NCI-H345 treated with DMSO at 0.1 percent for 48 hours (cell line): ENCODE measurements around the gene TBC1D14.

Experiments used
- DNase-seq: peaks from one replicate; lab custom pipeline; 2025; ENCODE audit not compliant: unreplicated experiment; lab: John Stamatoyannopoulos, UW

TBC1D14 gene

DNA sequence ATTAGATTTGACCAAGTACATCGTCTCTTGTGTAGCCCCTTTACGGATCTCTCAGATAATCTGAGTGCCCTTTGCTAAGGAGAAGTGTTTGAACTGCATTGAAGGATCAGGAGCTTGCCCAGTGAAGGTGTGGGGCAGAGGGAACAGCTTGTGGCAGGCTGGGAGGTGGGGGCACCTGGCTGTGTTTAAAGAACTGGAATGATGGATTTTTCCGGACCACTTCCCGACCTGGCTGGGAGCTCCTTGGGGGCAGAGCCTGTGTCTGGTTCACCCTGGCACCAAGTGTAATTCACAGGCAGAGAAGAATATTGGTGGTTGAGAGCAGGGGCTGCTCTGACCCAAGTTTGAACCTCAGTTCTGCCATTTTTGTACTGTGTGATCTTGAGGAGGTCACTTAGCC is 18.5 kb downstream of the TBC1D14 start:
- DNase-seq: no peak

GRCh38 chr4:6929339-6929811 is 19.7 kb downstream of the TBC1D14 start:
- no peak for DNase-seq

GRCh38 chr4:6929812-6930464 is 20.3 kb downstream of the TBC1D14 start:
- no peak for DNase-seq

DNA sequence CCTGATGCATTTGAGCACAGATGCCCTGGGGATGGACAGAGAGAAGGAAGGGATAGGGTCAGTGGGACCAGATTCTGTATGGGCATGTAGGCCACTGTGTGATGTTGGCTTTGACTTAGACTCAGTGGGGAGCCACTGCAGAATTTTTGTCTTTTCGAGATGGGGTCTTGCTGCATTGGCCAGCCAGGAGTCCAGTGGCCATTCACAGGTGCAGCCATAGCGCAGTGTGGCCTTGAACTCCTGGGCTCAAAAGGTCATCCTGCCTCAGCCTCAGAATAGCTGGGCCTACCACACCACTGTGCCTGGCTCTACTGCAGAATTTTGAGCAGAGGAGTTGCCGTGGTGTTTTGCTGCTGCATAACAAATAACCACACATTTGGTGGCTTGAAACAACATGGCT is 22.8 kb downstream of the TBC1D14 start:
- DNase-seq: no peak

DNA sequence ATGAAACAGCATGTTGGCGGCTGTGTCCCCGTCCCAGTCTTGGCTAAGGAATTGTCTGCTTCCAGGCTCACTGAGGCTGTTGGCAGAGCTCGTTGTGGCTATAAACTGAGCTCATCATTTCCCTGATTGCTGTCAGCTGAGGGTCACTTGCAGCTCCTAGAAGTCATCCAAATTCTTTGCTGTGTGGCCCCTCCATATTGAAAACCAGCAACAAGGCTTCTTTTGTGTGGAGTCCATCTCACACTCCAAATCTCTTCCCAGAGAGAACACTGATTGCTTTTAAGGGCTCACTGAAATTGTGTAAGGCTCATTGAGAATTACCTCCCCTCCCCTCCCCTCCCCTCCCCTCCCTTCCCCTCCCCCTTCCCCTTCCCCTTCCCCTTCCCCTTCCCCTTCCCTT is 23.3 kb downstream of the TBC1D14 start:
- DNase-seq: no peak

DNA sequence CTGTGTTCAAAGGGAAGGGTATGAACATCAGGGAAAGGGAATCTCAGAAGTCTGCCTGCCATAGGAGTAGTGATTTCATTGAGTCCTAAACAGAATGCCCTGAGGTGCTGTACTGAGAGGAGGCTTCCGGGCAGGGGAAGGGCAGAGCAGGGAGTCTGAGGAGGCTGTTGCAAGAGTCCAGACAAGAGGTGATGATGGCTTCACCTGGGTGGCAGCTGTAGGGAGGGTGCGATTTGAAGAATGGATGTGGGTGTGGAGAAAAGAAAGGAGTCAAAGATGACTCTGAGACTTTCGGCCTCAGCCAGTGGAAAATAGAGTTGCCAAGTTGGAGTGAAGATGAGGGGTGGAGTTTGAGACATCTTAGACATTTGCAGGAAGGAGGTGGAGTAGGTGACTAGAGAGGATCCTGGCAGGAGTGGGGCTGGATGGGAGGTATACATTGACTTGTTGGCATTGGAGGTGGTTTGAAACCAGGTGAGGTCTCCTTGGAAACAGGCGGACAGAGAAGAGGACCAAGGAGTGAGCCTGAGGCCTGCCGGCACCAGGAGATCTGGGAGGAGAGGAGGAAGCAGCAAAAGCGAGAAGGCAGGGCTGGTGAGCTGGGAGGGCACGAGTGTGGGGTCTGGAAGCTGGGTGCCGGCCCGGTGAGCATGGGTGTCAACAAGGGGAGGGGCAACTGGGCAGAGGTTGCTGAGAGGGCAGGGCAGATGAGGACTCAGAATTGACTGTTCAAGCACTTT is 24.2 kb downstream of the TBC1D14 start:
- DNase-seq: no peak

DNA sequence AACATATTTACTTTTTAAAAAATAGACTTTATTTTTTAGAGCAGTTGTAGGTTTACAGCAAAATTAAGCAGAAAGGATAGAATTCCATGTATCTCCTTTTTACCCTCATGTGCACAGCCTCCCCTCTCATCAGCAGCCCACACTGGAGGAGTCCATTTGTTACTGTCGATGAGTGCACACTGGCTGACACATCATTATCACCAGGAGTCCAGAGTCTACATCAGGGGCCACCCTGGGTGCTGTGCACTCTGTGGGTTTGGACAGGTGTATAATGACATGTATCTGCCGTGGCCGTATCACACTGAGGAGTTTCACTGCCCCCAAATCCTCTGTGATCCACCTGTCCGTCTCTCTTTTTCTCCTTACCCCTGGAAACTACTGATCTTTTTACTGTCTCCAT is 26.3 kb downstream of the TBC1D14 start:
- DNase-seq: no peak

GRCh38 chr4:6937201-6937600 is 27.6 kb downstream of the TBC1D14 start:
- no peak for DNase-seq

DNA sequence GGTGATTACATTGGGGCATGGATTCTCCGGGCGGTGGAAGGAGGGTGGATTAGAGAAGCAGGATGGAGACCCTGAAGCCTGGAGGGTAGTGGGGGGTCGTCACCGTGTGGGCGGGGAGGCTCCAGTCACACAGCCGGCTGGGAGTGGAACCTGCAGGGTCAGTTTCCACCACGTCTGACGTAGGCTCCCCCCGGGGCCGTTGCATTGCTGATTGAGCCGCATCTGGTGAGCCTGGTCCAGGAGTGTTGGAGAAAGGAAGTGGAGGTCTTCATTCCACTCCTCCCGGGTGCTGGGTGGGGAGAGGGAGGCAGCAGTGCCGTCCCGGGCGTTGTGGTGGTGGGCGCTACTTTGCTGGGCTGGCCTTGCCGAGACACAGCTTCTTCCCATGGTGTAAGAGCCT is 28.1 kb downstream of the TBC1D14 start:
- DNase-seq: no peak

GRCh38 chr4:6938237-6938636 is 28.6 kb downstream of the TBC1D14 start:
- no peak for DNase-seq

- no peak for DNase-seq
Observed at GRCh38 chr4:6938647-6939271, 29.1 kb downstream of the TBC1D14 start.

GRCh38 chr4:6939761-6940743 is 30.4 kb downstream of the TBC1D14 start:
- DNase-seq: no peak

DNA sequence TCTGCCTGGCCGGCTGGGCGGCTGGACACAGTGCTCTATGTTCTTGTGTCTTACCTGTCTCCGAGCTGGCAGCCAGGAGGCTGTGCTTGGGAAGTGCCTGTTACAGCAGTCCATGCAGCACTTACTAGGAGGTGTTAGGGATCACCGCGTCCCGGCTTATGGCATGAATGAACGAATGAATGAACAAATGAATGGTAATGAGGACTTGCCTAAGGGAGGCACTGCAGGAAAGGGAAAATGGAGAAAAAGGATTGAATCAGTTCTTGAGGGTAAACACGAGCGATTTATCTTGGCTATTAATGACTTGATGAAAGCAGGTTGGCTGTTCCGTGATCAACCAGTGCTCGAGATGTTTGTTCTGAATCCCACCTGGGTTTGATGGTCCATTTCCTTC is 31.1 kb downstream of the TBC1D14 start:
- DNase-seq: no peak

GRCh38 chr4:6941796-6942195 is 32.2 kb downstream of the TBC1D14 start:
- no peak for DNase-seq

- no peak for DNase-seq
Observed at GRCh38 chr4:6942238-6942800, 32.7 kb downstream of the TBC1D14 start.

DNA sequence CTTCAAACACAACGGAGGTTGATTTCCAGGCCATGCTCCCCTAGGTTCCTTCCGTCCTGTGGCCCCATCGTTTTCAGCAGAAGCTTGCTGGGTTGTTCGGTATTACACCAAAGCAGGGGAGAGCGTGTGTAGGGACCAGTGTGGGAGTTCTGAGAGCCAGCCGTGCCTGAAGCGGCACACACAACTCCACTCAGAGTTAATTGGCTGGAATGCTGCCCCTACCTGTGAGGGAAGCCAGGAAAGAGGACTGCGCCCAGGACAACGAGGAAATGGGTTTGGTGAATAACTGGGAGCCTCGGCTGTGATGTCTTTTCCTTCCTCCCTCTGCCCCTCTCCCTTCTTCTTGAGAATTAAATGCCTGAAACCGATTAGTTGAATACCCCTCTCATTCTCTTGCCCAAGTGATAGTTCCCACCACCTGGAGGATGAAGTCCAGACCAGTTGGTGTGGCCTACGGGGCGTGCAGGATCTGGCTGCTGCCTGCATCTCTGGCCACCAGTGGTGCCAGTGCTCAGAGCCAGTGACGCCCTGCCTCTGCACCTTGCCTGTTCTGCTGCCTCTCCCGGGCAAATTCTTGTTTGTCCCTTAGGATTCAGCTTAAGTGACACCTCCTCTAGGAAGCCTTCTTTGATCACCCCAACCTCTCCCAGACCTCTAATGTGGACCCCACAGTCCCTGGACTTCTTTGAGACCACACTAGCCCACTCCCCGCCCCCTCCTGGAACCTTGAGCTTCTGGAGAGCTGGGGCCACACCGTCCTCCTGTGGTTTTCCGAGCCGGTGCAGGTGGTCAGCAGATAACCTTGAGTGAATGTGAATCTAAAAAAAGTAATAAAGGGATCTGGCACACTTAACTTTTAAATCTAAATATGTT is 33.6 kb downstream of the TBC1D14 start:
- DNase-seq: no peak

GRCh38 chr4:6943885-6944225 is 34.2 kb downstream of the TBC1D14 start:
- DNase-seq: no peak

- no peak for DNase-seq
Observed at GRCh38 chr4:6944301-6945051, 34.9 kb downstream of the TBC1D14 start.

- DNase-seq: no peak
Observed at GRCh38 chr4:6945052-6945409, 35.4 kb downstream of the TBC1D14 start.
